Testis (tissue), 2 donors: ENCODE measurements around the gene ZNF658.
"Not testable (repeated sequence)": the region's sequence is repeated elsewhere in the genome, so short reads cannot be mapped to it uniquely, and the experiment has no call there.

Experiments
- POLR2A ChIP-seq: fragments of 450-650 bp; IDR thresholded peaks from one replicate; pipeline ENCODE4 v1.6.1; 2017; ENCODE audit warnings: antibody characterized with exemption, mild to moderate bottlenecking, moderate library complexity
- TF ChIP-seq, protein P1 (sequence below), 3 experiments: fragments of 450-650 bp in 2 of 3; fragments of 200-600 bp in 1 of 3; sonication (generic) in 1 of 3; IDR thresholded peaks; one replicate each; pipeline ENCODE4 v1.5.1; 2016 to 2019; ENCODE audit warnings: antibody characterized with exemption in 3 of 3, mild to moderate bottlenecking in 2 of 3, moderate library complexity in 1 of 3

GRCh38 chr9:66942400-66943155, 42.1 kb downstream of the ZNF658 start:
- TF ChIP-seq, protein P1, sequence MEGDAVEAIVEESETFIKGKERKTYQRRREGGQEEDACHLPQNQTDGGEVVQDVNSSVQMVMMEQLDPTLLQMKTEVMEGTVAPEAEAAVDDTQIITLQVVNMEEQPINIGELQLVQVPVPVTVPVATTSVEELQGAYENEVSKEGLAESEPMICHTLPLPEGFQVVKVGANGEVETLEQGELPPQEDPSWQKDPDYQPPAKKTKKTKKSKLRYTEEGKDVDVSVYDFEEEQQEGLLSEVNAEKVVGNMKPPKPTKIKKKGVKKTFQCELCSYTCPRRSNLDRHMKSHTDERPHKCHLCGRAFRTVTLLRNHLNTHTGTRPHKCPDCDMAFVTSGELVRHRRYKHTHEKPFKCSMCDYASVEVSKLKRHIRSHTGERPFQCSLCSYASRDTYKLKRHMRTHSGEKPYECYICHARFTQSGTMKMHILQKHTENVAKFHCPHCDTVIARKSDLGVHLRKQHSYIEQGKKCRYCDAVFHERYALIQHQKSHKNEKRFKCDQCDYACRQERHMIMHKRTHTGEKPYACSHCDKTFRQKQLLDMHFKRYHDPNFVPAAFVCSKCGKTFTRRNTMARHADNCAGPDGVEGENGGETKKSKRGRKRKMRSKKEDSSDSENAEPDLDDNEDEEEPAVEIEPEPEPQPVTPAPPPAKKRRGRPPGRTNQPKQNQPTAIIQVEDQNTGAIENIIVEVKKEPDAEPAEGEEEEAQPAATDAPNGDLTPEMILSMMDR (IDR thresholded peaks at IDR 0.05), result not testable (repeated sequence)
- TF ChIP-seq POLR2A, result not testable (repeated sequence)
